Cardiac muscle cell (in vitro differentiated cells and primary cell): ENCODE measurements around the gene HS3ST3B1. TPM values are rescaled to one million over a fixed set of nuclear protein-coding genes. Genes with fewer than 3 reads are reported as not detected.

Experiments
- DNase-seq, 2 donors: peaks; one replicate each; pipeline versions ENCODE4 v3.0.0 to v3.0.0-alpha.2; 2010 to 2017; ENCODE audit warnings: low read depth in 1 of 2, low spot score in 1 of 2
- H3K27ac ChIP-seq: fragments of 200-600 bp; sonication (generic); 2 replicates; pipeline ENCODE4 v1.5.1; 2016
- H3K27me3 ChIP-seq: fragments of 200-600 bp; sonication (generic); 2 replicates; pipeline ENCODE4 v1.6.0; 2016; ENCODE audit warnings: control low read depth
- H3K36me3 ChIP-seq: fragments of 200-600 bp; sonication (generic); 2 replicates; pipeline ENCODE4 v1.5.1; 2016; ENCODE audit warnings: control low read depth
- H3K4me1 ChIP-seq: fragments of 200-600 bp; sonication (generic); 2 replicates; pipeline ENCODE4 v1.8.1; 2017; ENCODE audit warnings: low read depth, mild to moderate bottlenecking, mixed run types
- H3K4me3 ChIP-seq: fragments of 200-600 bp; sonication (generic); 2 replicates; pipeline ENCODE4 v1.5.1; 2016; ENCODE audit warnings: mild to moderate bottlenecking
- H3K9me3 ChIP-seq: fragments of 200-600 bp; sonication (generic); 2 replicates; pipeline ENCODE4 v1.5.1; 2017; ENCODE audit warnings: low read depth, mild to moderate bottlenecking, control low read depth
- polyA plus RNA-seq: library from polyadenylated mRNA; unstranded; fragments of >200 nt; fragmentation: Nextera tagmentation; extraction: Ambion mirVana; gene quantifications from 2 replicates; pipeline ENCODE4 v1.2.1, GENCODE V29; 2016
- total RNA-seq: library from RNA; depleted of rRNA; stranded (reverse); fragments of >200 nt; gene quantifications from 2 replicates; pipeline ENCODE4 v1.2.3, GENCODE V29; 2016
- TF ChIP-seq, protein P1 (sequence below): IDR thresholded peaks from 2 replicates; pipeline ENCODE4 v1.5.1; 2012; ENCODE audit warnings: low read depth, mild to moderate bottlenecking, low read length

Gene HS3ST3B1
- total and polyA plus RNA-seq, 2 experiments from 2014 or later = 2.1 to 7.9 TPM

DNA sequence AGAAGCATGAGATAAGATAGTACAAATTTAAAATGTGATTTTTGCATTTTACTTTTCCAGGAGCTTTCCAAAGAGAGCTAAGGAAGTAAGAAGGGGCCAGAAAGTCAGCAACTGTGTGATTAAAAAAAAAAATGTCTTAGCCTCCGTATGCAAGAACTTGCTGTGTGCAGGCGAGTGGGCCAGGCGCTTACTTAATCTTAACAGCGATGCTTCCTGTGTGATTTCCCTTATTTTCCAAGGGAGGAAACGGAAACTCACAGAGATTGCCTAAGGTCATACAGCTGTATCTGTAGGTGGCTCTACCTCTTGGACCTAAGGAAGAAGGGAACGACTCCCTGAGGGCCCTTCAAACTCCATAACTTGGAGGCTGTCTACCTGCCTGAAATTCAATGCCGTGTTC is 11.1 kb downstream of the HS3ST3B1 start:
- Histone ChIP-seq H3K4me1 (no peaks in the 10 kb centered on the region), H3K4me3 (no peak overlapping the region), H3K27me3 (no peaks in the 10 kb centered on the region), H3K9me3 (no peaks in the 10 kb centered on the region), H3K36me3 (no peaks in the 10 kb centered on the region), H3K27ac (no peak overlapping the region)
- TF ChIP-seq, protein P1, sequence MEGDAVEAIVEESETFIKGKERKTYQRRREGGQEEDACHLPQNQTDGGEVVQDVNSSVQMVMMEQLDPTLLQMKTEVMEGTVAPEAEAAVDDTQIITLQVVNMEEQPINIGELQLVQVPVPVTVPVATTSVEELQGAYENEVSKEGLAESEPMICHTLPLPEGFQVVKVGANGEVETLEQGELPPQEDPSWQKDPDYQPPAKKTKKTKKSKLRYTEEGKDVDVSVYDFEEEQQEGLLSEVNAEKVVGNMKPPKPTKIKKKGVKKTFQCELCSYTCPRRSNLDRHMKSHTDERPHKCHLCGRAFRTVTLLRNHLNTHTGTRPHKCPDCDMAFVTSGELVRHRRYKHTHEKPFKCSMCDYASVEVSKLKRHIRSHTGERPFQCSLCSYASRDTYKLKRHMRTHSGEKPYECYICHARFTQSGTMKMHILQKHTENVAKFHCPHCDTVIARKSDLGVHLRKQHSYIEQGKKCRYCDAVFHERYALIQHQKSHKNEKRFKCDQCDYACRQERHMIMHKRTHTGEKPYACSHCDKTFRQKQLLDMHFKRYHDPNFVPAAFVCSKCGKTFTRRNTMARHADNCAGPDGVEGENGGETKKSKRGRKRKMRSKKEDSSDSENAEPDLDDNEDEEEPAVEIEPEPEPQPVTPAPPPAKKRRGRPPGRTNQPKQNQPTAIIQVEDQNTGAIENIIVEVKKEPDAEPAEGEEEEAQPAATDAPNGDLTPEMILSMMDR = no peak
- peak in 1 of 2 donors; percentile 63 for DNase-seq

DNA sequence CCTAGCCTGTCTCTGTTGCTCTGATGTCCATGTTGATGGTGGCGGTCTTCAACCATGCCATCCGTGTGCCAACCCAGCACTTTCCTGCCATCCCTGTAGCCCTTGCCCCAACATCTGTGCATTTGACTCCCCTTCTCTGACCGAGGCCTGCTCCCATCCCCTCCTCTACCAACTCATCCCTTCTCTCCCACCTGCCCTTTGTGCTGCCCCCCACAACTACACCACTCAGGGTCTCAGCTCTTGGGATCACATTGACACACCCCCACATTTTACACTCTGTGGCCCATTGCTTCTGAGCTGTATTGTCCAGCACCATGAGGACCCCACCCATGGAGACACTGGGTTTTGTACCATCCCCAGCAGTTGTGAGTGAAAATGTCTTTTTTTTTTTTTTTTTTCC is 11.6 kb downstream of the HS3ST3B1 start:
- no peaks in the 10 kb centered on the region for H3K36me3 ChIP-seq
- no peak for DNase-seq

DNA sequence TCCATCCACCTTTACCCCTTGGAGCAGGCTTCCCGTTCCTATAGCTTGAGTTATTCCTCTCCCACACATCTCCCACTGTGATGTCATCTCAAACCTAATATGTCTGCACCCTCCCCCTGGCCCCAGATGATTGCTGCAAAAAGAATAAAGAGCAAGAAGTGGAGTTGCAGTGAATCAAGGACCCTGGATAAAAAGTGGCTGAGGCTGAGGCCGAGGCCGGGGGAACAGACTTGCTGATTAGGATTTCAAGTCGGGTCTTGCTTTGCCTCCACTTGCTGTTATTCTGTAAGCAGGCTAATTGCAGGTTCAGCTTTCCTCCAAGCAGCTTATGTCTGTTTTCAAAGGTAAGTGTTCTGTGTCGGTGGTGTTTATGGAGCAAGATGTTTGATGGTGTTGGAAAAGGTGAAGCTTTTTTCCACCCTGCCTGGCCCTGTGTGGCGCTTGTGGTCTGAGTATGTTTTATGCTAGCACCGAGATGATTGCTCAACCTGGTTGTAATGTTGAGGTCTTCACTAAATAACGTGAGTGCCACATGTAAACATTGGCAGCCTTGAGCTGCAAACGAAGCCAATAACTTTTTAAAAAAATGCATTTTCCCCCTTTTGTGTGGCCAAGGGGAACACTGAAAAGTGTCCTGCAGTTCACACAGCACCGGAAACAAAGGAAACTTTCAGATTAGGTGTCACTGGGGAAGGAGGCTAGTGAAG is 15.4 kb downstream of the HS3ST3B1 start:
- TF ChIP-seq, protein P1 = no peak
- peak in 1 of 2 donors; percentile 53 for DNase-seq

More for the DNA sequence above, 11.6 kb downstream of the HS3ST3B1 start:
- no peaks in the 10 kb centered on the region for H3K4me1 ChIP-seq
- no peak overlapping the region for H3K4me3 ChIP-seq
- H3K27me3 ChIP-seq = no peaks in the 10 kb centered on the region
- TF ChIP-seq, protein P1 = no peak
- H3K27ac ChIP-seq = no peak overlapping the region
- H3K9me3 ChIP-seq = no peaks in the 10 kb centered on the region

DNA sequence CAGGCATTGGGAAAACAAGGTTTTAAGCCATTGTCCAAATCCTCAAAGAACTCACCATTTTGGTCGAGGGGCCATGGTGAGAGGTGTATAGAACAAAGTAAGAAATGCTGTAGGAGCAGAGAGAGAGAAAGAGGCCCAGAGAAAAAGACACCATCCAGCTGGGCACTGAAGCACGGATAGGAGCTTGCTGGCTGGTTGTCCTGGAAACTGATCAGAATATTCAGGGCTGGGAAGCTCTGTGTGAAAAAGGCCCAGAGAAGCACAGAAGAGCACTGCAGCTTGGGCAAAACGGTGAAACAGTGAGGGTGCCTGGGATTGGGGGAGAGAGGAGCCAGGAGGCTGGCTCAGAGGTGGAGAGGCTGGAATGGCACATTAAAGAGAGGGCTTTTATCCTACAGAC is 16.5 kb downstream of the HS3ST3B1 start:
- Histone ChIP-seq H3K27ac (no peak overlapping the region), H3K9me3 (no peaks in the 10 kb centered on the region), H3K4me1 (no peaks in the 10 kb centered on the region), H3K27me3 (no peaks in the 10 kb centered on the region), H3K36me3 (no peaks in the 10 kb centered on the region), H3K4me3 (no peak overlapping the region)
- no peak for DNase-seq
- TF ChIP-seq, protein P1 = no peak

More for the DNA sequence above, 15.4 kb downstream of the HS3ST3B1 start:
- Histone ChIP-seq H3K36me3 (no peaks in the 10 kb centered on the region), H3K27ac (no peak overlapping the region), H3K4me1 (no peaks in the 10 kb centered on the region), H3K4me3 (no peak overlapping the region), H3K27me3 (no peaks in the 10 kb centered on the region), H3K9me3 (no peaks in the 10 kb centered on the region)

DNA sequence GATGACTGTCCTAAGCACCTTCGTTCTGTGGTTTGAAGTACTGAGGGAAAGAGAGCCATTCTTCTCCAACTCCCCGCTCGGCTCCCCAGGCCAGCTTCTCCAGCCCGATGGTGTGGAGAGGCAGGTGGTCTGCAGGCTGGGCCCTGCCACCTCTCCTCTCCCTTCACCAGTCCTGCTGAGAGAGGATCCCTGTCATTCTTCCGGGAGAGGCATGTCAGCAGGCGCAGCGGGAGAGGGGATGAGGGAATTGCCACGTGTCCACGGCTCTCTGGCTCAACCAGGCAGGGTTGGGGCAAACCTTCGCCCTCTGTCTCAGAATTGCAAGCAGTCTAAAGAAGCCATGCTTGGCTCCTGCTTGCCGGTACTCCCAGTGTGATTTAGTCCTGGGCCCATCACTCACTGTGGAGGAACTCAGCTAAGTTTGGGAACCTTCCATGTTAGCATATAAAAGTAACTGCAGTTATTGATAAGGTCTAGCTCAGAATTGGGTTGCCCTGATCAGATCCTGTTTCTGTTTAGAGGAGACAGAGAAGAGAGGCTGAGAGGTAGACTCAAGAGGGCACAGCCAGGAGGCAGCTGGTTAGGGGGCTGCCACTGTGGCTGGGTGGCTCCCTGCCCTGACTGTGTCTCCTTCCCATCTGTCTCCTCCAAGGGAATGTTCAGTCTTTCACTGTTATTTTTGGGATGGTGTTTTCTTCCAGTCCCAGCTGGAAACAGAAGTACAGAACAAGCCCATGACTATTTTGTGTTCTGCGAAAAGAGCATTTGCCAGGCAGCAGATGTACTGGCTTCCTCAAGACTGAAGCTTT is 17.4 kb downstream of the HS3ST3B1 start:
- TF ChIP-seq, protein P1 = no peak
- Histone ChIP-seq H3K9me3 (no peaks in the 10 kb centered on the region), H3K27ac (no peak overlapping the region), H3K4me1 (no peaks in the 10 kb centered on the region), H3K4me3 (no peak overlapping the region), H3K27me3 (no peaks in the 10 kb centered on the region), H3K36me3 (no peaks in the 10 kb centered on the region)
- DNase-seq = no peak
